HG03045 (cell line): ENCODE measurements around the gene FIG4.
"Not testable (repeated sequence)": the region's sequence is repeated elsewhere in the genome, so short reads cannot be mapped to it uniquely, and the experiment has no call there.

Source experiments
- ATAC-seq: cut with Tn5 transposase; IDR thresholded peaks from one replicate; pipeline ENCODE4 v1.9.1; 2021; ENCODE audit warnings: mild to moderate bottlenecking, moderate library complexity; ENCODE audit not compliant: unreplicated experiment

Gene FIG4

DNA sequence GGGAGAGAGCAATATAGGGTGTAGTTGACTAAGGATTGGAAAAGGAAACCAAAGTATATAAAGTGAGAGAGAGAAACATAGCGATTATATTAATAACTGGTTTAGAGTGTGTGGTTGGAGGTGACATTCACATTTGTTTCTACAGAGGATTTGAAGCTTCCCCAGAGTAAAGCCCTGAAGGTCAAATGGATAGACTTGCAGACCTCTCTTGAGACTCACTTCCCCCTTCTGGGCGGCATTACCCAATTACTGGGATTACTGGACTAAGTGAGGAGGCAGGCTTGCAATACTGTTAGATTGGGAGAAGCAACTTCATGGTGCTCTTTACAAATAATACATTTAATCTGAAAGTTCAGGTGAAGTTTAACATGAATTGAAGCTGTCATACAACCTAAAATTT, 10.7 kb downstream of the FIG4 start:
- ATAC-seq: no peak

DNA sequence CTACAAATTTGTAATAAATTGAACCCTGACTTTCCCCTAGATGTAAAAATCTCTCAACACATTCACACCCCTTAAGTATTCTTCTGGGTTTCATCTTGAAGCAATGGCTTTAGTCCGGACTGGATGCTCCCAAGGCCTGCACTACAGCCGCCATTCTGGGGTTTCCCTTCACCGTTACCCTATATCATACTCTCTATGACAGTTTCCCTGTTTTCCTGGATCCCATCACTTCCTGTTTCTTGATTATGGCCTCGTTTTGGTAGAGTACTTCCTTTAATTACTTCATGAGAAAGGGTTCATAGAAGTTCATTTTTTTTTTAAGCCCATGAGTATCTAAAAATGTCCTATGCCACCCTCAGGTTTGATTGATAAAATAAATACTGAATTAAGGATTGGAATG, 11.7 kb downstream of the FIG4 start:
- no peak for ATAC-seq

DNA sequence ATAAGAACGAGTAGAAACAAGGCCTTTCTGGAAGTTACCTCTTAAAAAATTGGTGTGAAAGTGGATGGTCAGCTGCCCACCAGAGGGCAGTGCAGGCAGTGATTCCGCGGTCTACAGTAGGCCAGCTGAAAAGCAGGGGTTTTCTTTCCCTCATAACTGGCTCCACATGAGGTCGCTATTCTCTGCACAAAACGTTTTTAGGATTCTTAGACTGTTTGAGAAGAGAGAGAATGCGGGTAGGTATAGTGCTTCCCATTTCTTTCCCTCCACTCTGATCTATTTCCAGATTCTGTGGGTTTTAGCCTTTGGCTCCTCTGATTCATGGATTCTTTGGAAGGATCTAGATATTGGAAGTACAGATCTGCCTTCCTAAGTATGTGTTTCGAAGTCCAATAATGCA, 14.2 kb downstream of the FIG4 start:
- peak; percentile 92 for ATAC-seq

DNA sequence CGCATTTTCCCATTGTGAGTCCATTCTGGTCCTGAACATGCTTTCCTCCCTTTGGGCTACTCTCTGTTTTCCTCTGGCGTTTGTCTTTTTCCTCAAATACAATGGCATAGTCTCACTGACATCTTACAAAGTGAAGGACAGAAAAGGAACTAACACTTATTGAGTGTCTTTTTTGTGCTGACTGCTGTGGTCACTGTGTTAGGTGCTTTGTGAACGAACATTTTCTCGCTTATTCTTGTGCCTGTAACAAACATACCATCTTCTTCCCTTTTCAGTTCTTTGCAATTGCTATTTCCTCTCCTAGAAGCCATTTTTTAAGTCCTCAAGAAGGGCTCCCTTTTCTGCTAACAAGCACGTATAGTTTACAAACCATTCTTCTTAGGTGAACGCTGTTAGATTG, 15.4 kb downstream of the FIG4 start:
- ATAC-seq: no peak

DNA sequence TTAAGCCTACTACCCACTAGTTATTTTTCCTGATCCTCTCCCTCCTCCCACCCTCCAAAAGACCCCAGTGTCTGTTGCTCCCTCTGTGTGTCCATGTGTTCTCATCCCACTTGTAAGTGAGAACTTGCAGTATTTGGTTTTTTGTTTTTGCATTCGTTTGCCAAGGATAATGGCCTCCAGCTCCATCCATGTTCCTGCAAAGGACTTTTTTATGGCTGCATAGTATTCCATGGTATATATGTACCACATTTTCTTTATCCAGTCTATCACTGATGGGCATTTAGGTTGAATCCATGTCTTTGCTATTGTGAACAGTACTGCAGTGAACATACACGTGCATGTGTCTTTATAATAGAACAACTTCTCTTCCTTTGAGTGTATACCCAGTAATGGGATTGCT, 17.0 kb downstream of the FIG4 start:
- ATAC-seq: not testable (repeated sequence)

DNA sequence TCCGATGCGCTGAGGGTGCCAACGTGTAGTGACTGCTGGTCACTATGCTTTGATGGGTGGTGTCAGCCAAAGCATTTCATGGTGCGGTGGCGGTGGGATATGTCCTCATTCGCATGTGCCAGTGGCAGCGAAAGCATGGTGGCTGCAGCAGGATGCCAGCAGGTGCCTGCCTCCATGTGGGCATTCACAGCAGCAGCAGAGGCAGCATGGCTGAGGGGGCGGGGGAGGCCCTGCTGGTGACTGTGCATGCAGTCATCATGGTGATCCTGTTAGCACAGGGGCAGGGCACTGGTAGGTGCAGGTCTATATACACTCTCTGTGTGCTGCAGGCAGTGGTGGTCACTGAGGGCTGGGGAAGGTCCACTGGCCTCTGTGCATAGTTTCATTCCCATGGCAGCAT, 22.0 kb downstream of the FIG4 start:
- ATAC-seq: no peak

DNA sequence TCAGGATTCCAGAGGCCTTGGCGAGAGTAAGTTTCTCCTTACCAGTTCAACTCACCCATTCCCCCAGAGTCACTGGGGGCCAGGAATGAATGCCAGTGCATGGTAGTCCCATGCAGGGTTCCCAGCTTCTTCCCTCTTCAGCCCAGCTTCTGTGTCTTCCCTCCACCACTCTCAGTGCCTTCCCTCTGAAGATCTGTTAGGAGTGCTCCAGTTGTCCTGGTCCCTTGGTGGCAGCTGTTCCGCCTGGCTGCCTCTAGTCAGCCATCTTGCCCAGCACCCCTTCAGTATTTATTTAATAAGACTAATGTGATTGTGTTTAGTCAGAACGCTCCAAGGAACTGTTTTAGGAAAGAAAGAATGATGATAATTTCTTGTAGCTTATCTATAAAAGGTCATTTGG, 23.1 kb downstream of the FIG4 start:
- ATAC-seq: no peak

DNA sequence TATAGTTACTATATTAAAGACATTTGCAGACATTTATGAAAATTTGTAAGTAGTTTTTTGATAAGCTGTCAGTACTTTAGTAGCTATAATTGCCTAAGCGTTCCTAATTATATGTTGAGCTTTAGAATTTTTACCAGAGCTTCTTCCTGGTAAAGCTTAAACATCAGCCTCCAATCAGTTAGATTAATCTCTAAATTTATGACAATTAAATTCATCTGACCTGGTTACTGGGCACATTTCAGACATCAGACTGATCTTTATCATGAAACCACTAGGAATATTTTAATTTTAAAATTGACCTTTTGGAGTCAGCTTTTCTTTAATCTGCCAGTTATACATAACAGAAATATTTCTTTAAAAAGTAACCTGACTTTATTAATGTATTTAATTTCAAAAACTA, 23.5 kb downstream of the FIG4 start:
- ATAC-seq: no peak

DNA sequence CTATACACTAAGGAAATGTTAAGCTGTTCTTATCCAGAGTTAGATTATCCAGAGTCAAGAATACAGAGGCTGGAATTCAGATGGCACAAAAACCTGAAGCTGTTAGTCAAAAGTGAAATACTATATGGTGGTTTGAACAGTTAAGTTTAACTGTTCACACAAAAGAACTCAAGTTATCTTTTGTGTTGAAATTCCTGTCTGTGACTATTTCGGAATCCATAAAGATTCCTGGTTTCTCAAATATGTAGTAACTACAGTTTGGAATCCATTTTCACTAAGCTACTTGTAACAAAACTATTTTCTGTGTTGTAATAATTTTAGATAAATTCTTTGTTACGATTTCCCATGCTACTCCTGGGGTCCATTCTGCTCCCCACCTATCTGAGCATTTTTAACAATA, 24.5 kb downstream of the FIG4 start:
- ATAC-seq: no peak

DNA sequence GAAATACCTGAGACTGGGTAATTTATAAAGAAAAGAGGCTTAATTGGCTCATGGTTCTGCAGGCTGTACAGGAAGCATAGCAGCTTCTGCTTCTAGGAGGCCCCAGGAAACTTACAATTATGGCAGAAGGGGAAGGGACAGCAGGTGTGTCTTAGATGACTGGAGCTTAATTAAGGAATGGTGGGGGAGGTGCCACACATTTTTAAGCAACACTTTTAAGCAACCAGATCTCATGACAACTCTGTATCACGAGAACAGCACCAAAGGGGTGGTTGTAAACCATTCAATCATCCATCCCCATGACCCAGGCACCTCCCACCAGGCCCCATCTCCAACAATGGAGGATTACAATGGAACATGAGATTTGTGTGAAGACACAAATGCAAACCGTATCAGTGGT, 26.9 kb downstream of the FIG4 start:
- no peak for ATAC-seq

DNA sequence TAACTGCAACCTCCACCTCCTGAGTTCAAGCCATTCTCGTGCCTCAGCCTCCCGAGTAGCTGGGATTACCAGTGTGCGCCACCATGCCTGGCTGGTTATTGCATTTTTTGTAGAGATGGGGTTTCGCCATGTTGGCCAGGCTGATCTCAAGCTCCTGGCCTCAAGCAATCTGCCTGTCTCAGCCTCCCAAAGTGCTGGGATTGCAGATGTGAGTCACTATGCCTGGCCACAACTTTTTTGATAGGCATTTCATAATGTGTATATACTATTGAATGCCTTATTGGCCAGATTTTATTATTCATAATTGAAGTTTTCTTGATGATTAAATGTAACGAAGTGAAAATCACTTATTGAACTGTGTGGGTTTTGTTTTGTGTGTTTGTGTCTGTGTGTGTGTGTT, 27.9 kb downstream of the FIG4 start:
- ATAC-seq: no peak

DNA sequence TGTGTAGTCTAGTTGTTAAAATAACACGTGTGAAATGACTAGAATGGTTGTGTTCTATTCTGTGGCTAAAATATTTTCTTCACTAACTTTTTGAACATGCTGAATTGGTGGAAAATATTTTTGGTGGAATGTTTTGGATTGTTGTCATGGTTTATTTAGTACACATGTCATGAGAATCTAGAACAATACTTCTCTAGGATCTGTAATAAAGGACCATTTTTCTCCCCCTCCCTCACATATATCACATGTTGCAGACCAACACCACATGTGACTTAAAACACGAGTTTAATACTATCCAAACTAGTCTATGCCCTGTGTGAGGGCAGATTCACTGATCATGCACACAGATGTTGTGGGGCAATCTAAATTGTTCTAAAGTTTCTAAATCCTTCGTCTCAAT, 29.2 kb downstream of the FIG4 start:
- ATAC-seq: no peak

DNA sequence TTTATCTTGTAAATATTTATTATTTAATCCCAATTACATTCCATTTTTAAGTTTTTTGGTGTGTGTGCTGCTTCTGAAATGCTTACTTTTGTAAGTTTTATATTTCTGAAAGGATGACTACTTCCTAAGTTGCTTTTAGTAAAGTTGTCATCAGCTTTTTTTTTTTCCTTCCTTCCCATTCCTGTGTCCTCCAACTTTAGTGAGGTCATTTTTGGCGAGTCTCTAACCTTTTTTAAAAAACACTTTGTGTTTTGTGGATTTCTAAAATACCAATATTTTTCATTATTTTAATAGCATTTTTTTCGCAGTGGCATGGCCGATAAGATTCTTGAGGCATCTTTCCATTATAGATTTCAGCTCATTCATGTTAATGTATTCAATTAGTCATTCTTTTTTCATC, 30.9 kb downstream of the FIG4 start:
- ATAC-seq: no peak

DNA sequence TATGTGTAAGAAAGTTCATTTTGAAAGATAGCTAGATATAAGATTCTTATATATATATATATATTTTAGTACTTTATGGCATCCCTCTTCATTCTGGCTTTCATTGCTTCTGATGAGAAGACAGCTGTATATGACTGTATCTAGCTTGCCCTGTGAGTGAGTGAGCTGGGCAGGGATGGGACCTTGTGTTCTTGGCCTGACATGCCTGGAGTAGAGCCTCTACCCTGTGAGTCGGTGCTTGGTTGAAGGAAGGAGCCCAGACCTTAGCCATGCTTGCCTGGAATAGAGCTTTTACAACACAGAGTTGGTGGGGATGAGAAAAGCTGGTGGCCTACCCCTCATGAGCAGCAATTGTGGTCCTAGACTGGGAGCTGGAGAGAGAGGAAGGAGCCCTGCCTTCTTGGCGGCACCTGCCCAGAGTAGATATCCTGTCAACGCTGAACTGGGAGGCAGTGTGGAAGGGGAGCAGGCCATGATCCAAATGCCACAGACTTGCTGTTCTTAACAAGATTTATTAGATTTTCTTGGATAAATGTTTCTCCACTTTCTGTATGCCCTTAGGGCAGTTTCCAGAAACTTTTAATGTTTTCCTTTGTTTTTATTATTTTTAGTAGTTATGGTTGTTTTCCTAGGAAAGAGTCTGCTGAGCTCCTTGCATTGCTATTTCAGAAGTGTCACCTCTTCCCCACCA, 31.6 kb downstream of the FIG4 start:
- no peak for ATAC-seq

DNA sequence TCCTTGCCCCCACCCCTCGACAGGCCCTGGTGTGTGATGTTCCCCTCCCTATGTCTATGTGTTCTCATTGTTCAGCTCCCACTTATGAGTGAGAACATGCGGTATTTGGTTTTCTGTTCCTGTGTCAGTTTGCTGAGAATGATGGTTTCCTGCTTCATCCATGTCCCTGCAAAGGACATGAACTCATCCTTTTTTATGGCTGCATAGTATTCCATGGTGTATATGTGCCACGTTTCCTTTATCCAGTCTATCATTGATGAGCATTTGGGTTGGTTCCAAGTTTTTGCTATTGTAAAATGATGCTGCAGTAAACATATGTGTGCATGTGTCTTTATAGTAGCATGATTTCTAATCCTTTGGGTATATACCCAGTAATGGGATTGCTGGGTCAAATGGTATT, 34.2 kb downstream of the FIG4 start:
- not testable (repeated sequence) for ATAC-seq

DNA sequence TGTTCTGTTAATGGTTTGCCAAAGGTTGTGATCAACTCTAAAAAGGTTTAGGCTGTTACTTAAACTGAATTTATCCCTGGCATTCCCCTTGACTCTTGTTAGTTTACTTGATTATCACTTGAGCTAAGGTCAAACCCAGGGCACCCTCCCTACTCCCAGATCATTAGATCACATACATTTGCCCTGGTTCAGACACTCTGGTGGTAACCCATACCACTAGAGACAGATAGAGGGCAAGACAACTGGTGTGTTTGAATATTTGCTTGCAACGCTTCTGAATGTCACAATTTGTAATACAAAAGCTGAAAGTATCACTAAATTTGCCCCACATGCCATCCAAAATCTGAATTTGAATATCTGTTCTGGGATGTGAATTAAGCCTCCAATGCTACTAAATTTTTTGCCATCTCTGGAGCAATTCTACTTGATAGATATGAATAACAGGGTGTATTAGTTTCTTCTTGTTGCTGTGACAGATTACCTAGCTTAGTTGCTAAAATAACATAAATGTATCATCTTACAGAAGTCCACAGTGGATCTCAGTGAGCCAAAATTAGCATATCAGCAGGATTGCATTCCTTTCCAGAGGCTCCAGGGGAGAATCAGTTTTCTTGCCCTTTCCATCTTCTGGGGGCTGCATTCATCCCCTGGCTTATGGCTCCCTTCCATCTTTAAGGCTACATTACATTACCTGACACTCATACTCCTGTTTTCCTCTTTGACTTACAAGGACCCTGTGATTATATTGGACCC, 45.4 kb downstream of the FIG4 start:
- no peak for ATAC-seq

DNA sequence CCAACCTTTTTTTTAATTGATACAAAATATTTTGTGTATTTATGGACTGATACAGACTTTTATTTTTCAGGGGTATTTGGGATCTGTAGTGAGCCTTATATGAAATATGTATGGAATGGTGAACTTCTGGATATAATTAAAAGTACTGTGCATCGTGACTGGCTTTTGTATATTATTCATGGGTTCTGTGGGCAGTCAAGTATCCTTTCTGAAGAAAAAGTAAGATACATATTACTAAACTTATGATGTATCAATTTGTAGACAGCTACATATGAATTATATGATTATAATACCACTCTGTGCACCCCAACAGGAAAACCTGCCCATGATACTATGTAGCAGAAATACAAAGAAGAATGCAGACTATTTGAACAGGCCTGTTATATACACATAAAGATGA, 47.2 kb downstream of the FIG4 start:
- ATAC-seq: no peak

DNA sequence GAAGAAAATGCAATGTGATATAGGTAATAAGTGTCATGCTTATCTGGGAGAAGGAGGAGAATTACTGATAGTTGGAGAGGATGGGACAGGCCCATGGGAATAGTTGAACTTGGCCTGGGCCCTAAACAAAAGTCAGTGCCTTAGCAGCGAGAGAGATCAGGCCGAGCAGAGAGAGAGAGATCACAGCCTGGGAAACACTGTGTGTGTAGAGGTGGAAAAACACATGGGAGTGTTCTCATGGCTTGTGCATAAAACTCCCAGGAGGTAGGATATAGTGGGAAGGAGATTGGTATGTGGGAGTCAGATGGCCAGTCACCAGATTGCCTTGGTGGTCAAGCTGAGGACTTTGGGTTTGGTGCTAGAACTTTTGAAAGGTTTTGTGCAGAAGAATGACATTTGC, 47.6 kb downstream of the FIG4 start:
- no peak for ATAC-seq

DNA sequence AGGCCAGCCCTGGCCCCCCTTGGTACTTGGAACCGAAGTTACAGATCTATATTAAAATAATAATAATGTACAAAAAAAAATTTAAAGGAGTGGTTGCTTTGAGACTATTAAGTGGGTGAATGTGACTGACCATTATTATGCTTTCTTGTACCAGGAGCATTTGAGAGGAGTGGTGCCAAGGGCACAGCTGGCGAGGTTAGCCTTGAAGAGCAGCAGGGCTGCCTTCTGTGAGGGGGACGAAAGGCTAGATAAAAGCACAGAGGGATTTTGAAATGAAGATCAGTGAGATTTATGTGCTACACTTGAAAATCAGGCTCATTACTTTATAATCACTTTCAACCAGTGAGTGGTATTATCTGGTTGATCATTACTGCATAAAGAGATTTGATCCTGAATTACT, 48.6 kb downstream of the FIG4 start:
- ATAC-seq: no peak

DNA sequence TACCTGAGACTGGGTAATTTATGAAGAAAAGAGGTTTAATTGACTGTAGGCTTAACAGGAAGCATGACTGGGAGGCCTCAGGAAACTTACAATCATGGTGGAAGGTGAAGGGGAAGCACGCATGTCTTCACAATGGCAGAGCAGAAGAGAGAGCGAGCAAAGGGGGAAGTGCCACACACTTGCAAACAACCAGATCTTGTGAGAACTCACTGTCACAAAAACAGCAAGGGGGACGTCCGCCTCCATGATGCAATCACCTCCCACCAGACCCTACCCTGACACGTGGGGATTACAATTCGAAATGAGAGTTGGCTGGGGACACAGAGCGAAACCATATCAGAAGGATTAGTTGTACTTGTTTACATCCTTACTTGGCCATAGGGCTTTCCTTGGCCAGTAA, 49.7 kb downstream of the FIG4 start:
- no peak for ATAC-seq

DNA sequence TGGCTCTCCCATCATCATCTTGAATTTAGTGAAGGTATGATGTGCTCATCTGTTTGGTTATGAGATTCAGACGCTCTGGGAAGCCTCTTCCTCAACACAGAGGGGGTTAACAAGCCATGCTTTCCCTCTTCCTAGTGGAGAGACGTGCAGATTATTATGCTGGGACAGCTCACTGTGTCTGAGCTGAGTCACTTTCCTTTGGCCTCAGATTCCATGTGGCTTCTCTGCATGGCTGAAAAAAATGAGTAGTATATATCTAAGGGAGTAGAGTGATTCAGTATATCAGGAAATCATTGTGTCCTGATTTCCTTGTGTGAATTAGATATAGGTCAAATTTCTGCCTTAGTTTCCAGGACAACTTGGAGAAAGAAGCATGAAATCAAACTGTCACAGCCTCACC, 52.6 kb downstream of the FIG4 start:
- ATAC-seq: no peak

DNA sequence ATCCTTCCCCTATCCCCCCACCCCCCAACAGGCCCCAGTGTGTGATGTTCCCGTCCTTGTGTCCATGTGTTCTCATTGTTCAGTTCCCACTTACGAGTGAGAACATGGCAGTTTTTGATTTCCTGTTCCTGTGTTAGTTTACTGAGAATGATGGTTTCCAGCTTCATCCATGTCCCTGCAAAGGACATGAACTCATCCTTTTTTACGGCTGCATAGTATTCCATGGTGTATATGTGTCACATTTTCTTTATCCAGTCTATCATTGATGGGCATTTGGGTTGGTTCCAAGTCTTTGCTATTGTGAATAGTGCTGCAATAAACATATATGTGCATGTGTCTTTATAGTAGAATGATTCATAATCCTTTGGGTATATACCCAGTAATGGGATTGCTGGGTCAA, 53.7 kb downstream of the FIG4 start:
- not testable (repeated sequence) for ATAC-seq

DNA sequence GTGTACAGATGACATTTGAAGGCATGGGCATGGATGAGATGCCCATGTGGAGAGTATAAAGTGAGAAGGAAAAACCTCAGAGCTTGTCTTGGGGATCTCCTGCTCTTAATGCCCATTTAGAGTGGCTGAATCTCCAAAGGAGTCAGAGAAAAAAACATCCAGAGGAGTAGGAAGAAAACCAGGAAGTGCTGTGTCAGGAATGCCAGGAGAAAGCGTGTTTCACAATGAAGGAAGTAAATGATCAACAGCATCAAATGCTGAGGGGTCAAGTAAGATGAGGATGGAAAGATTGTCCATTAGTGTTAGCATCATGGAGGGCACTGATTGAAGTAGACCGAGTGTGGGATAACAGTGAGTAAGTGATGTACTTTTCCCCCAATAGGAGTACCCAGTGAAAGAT, 56.1 kb downstream of the FIG4 start:
- ATAC-seq: no peak
